GM21786 (cell line): Measurements from ENCODE around the gene NADK.

Source experiments
- ATAC-seq: cut with Tn5 transposase; IDR thresholded peaks from one replicate; pipeline ENCODE4 v1.9.1; 2021; ENCODE audit not compliant: unreplicated experiment

NADK gene

GRCh38 chr1:1764876-1765470 is 13.3 kb downstream of the NADK start:
- ATAC-seq: no peak

- no peak for ATAC-seq
Measured at GRCh38 chr1:1763657-1764621, 14.3 kb downstream of the NADK start.

- no peak for ATAC-seq
Measured at GRCh38 chr1:1761504-1762376, 16.5 kb downstream of the NADK start.

DNA sequence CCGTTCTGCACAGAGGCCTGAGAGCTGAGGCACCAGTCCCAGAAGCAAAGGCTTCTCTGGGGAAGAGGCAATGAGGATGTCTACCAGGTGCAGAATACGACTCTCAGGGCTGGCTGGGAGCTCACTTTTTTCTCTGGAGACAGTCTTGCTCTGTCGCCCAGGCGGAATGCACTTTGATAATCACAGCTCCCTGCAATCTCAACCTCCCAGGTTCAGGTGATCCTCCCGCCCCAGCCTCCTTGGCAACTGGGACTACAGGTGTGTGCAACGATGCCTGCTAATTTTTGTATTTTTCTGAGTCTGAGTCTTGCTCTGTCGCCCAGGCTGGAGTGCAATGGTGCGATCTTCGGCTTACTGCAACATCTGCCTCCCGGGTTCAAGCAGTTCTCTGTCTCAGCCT is 17.6 kb downstream of the NADK start:
- no peak for ATAC-seq

DNA sequence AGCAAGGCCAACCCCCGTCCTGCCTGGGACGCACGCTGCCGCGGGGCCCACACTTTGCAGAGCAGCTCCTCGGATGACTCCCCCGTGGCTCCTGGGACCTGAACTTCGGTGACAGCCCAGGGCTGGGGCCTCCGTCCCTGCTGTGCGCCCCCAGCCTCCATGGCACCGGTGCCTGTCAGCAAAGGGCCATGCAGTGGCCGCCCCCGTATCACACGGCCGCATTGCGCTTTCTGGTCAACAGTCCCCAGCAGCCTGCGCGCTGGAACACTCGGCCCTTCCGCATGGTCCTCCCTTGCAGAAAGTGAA is 18.0 kb downstream of the NADK start:
- no peak for ATAC-seq

DNA sequence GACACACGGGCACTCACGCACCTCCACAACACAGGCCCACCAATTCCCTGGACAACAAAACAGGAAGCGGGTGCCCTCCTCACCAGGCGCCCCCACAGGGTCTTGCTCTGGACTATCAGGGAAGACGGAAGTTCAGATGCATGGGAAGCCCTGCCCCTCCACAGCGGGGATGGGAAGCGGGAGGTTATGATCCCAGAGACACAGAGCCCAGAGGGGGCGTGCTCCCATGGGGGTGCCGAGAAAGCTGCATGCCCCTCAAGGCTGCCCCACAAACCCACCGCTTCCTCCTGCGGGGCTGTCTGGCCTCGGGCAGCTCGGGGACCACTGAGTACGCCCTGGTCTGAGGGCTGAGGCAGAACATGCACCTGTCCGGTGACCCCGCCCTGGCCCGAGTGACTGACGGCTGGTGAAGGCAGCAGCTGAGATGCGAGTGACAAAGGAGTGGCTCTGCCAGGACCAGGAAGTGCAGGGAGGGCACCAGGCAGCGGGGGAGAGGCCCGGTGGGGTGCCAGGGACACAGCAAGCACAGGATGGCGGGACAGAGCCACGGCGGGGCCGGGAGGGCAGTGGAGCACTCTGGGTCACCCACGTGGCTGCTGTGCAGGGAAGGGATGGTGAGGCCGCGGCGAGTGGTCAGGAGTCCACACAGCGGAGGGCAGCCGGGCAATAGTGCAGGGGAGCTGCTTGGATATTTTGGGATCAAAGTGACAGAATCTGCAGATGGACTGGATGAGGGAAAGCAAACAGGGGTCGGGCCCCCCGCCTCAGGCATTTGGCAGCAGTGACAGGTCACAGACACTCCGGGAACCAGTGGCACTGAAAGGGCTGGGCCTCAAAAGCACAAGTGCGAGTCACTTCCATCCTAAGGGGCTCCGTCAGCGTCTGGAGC is 18.6 kb downstream of the NADK start:
- no peak for ATAC-seq

- no peak for ATAC-seq
Measured at GRCh38 chr1:1758692-1759455, 19.4 kb downstream of the NADK start.

GRCh38 chr1:1758059-1758621 is 20.1 kb downstream of the NADK start:
- ATAC-seq: no peak

GRCh38 chr1:1757422-1758058 is 20.7 kb downstream of the NADK start:
- ATAC-seq: no peak

GRCh38 chr1:1756661-1757421 is 21.4 kb downstream of the NADK start:
- no peak for ATAC-seq

DNA sequence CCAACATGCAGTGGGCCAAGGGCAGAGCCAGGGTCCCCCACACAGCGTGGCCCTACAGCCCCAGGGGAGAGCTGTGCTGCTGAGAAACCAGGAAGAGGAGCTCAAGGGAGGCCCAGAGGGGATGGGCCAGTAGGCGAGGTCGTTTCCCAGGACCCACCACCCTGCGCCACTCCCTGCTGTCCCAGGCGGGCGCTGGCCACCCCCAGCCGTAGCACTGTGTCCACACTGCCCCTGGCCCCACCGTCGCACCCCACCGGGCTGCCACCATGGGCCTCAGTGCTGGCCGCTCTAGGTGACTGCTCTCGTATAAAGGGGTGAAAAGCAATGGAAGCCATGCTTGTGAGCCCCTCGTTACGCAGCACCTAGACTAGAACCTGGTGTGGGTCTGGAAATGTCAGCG is 22.4 kb downstream of the NADK start:
- ATAC-seq: no peak

GRCh38 chr1:1755426-1755825 is 22.8 kb downstream of the NADK start:
- no peak for ATAC-seq

- ATAC-seq: no peak
Measured at GRCh38 chr1:1754051-1754815, 24.0 kb downstream of the NADK start.

GRCh38 chr1:1753607-1754005 is 24.7 kb downstream of the NADK start:
- ATAC-seq: no peak

- no peak for ATAC-seq
Measured at GRCh38 chr1:1752636-1753606, 25.3 kb downstream of the NADK start.

GRCh38 chr1:1752190-1752589 is 26.1 kb downstream of the NADK start:
- ATAC-seq: no peak
